Aorta (tissue), 5 donors: ENCODE measurements around the gene CFAP45. TPM values are rescaled to one million over a fixed set of nuclear protein-coding genes. Genes with fewer than 3 reads are reported as not detected.

Source experiments
- ATAC-seq: fragments of 200-7000 bp; cut with Tn5 transposase; one replicate; pipeline ENCODE4 v1.9.1; 2022; ENCODE audit warnings: moderate library complexity; ENCODE audit not compliant: low FRiP score
- DNase-seq, 2 donors: peaks; one replicate each; pipeline ENCODE4 v3.0.0-alpha.2; 2020
- H3K27ac ChIP-seq, 2 donors: one replicate each; pipeline ENCODE4 v1.5.1; 2013; ENCODE audit warnings: low read length in 2 of 2, mild to moderate bottlenecking in 2 of 2, moderate library complexity in 2 of 2, control low read depth in 1 of 2, inconsistent platforms in 1 of 2, low read depth in 1 of 2
- H3K27me3 ChIP-seq, 2 donors: one replicate each; pipeline ENCODE4 v1.6.1; 2013; ENCODE audit warnings: control low read depth in 1 of 2, low read length in 1 of 2, mild to moderate bottlenecking in 1 of 2, moderate library complexity in 1 of 2; ENCODE audit not compliant: insufficient read depth in 2 of 2, control insufficient read depth in 1 of 2
- H3K36me3 ChIP-seq, 2 donors: one replicate each; pipeline ENCODE4 v1.6.1; 2013; ENCODE audit warnings: control low read depth in 1 of 2, low read length in 1 of 2, mild to moderate bottlenecking in 1 of 2; ENCODE audit not compliant: insufficient read depth in 2 of 2, control insufficient read depth in 1 of 2
- H3K4me1 ChIP-seq, 2 donors: one replicate each; pipeline ENCODE4 v1.6.1; 2013; ENCODE audit warnings: low read length in 2 of 2, control low read depth in 1 of 2, mild to moderate bottlenecking in 1 of 2, moderate library complexity in 1 of 2; ENCODE audit not compliant: insufficient read depth in 2 of 2, control insufficient read depth in 1 of 2
- H3K4me3 ChIP-seq, 2 donors: one replicate each; pipeline ENCODE4 v1.5.1; 2013; ENCODE audit warnings: low read length in 2 of 2, control low read depth in 1 of 2, mild to moderate bottlenecking in 1 of 2
- H3K9me3 ChIP-seq: one replicate; pipeline ENCODE4 v1.6.1; 2013; ENCODE audit warnings: mild to moderate bottlenecking, low read length; ENCODE audit not compliant: control insufficient read depth
- WGBS, 2 donors: extraction: QIAGEN DNeasy Blood & Tissue Kit; methylation state at CpG; one replicate each; pipeline ENCODE4 v1.1.7; 2013; 5-methylcytosine and 5-hydroxymethylcytosine counted together
- intact Hi-C, 2 donors: fragments of 100-400 bp; cut with DNase I; formaldehyde crosslinking; loops; one replicate each; pipeline versions ENCODE4 v1.14.2 to v1.15.0; 2022
- polyA plus RNA-seq, 2 donors: library from polyadenylated mRNA; stranded (reverse); fragments of 200-250 nt; gene quantifications; one replicate each; pipeline ENCODE4 v1.2.3, GENCODE V29; 2013
- total RNA-seq, 2 donors: library from RNA; stranded (reverse); fragmentation: NEBNext Ultra II Directional; extraction: Animal tissue kit (Norgen Biotek cat#: 25700); gene quantifications; one replicate each; pipeline ENCODE4 v1.2.1, GENCODE V29; 2021
- donor health status: healthy with polysubstance abuse.
- donor health status: Bipolar disorder and iron deficiency.
- donor health status: DM: no; HTN: no; CAD: no.
- donor health status: DM: no; HTN: no; CAD: no.
- donor health status: DM: yes; HTN: yes; CAD: no.

The CFAP45 gene
- total and polyA plus RNA-seq, 4 donors = 2.5 to 2.7 (median 2.7) TPM; not detected in 1

DNA sequence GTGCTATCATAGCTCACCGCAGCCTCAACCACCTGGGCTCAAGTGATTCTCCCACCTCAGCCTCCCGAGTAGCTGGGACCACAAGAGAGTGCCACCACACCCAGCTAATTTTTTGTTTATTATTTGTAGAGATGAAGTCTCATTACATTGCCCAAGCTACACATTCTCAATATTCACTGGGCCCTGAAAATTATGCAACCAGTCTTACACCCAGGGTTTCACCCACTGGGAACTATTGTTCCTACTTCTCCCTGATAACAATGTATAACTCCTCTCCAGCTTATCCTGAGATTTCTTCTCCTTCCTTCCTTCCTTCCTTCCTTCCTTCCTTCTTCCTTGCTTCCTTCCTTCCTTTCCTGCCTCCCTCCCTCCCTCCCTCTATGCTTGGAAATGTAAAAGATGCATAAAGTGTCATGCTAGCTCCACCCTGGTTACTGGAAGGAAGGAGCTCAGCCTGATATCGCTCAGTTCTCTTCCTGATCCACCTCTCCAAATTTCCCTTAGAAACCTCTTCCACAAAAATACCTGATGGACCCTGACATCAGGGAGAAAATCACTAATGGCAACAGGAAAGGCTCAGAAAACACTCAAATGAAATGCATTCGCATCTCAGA lies 26.3 kb downstream of the CFAP45 start:
- no peaks in the 10 kb centered on the region for H3K4me1 ChIP-seq
- ATAC-seq (no peak), DNase-seq (no peak)
- 95 to 96% methylated on average over 4 of the region's 4 CpGs for WGBS, 2 donors
- H3K4me3 ChIP-seq = no peak overlapping the region
- intact Hi-C loops = no loop called here
- no peaks in the 10 kb centered on the region for H3K9me3 ChIP-seq
- H3K36me3 ChIP-seq = no peaks in the 10 kb centered on the region
- H3K27me3 ChIP-seq = no peaks in the 10 kb centered on the region
- no peak overlapping the region for H3K27ac ChIP-seq

DNA sequence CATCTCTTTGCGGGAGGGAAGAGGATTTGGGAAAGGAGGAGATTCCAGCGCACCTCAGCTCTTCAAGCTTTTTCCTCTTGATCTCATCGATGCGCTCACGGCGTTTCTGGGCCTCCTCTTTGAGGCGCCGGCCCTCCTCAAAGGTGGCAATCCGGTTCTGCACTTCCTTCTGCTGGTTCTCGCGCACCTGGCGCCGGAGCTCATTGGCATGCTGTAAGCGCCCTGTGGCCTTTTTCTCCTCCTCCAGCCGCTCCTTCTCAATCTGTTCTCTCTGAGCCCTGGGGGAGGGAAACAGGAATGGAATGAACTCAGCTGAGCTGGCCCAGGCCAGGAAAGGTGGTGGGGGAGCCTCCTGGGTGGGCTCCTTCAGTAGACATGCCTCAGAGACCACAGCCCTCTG lies 27.1 kb downstream of the CFAP45 start:
- no peak for ATAC-seq
- WGBS, 2 donors = 77 to 88% methylated on average over 15 of the region's 15 CpGs

DNA sequence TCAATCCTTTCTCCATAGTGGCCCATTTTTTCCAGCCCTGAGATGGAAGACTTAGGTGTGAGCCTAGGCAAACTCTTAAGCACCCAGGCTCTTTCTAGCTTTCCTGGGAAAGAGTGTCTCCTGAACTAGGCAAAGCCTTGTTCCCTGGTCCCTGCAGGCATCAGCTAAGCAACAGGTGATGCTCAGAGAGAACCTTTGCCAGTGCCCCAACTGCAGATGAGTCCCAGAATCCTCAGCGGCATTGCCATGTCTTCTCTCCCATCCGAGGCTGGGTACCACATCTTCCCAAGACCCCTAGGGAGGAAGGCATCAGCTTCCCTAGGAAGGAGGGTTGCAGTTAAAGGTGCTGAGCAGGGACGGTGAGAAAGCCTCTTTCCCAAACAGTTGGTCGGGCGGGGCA lies 29.3 kb downstream of the CFAP45 start:
- DNase-seq = no peak
- H3K9me3 ChIP-seq = no peaks in the 10 kb centered on the region
- H3K4me3 ChIP-seq = no peak overlapping the region
- no peak overlapping the region for H3K27ac ChIP-seq
- intact Hi-C loops = no loop called here
- no peaks in the 10 kb centered on the region for H3K27me3 ChIP-seq
- H3K36me3 ChIP-seq = no peaks in the 10 kb centered on the region
- H3K4me1 ChIP-seq = no peaks in the 10 kb centered on the region
- WGBS, 2 donors = 91 to 92% methylated on average over 5 of the region's 5 CpGs
- no peak for ATAC-seq

More for the DNA sequence above, 27.1 kb downstream of the CFAP45 start:
- intact Hi-C loops = no loop called here
- Histone ChIP-seq H3K4me3 (no peak overlapping the region), H3K4me1 (no peaks in the 10 kb centered on the region), H3K27ac (no peak overlapping the region), H3K36me3 (no peaks in the 10 kb centered on the region), H3K27me3 (no peaks in the 10 kb centered on the region), H3K9me3 (no peaks in the 10 kb centered on the region)
- no peak for DNase-seq

GRCh38 chr1:159869607-159870006 lies 30.4 kb downstream of the CFAP45 start:
- H3K9me3 ChIP-seq = no peaks in the 10 kb centered on the region
- no peaks in the 10 kb centered on the region for H3K36me3 ChIP-seq
- ATAC-seq (no peak), DNase-seq (no peak)
- 55 to 73% methylated on average over 1 of the region's 1 CpG for WGBS, 2 donors
- intact Hi-C loops = no loop called here
- H3K4me3 ChIP-seq = no peak overlapping the region
- no peaks in the 10 kb centered on the region for H3K4me1 ChIP-seq
- H3K27me3 ChIP-seq = no peaks in the 10 kb centered on the region
- no peak overlapping the region for H3K27ac ChIP-seq

DNA sequence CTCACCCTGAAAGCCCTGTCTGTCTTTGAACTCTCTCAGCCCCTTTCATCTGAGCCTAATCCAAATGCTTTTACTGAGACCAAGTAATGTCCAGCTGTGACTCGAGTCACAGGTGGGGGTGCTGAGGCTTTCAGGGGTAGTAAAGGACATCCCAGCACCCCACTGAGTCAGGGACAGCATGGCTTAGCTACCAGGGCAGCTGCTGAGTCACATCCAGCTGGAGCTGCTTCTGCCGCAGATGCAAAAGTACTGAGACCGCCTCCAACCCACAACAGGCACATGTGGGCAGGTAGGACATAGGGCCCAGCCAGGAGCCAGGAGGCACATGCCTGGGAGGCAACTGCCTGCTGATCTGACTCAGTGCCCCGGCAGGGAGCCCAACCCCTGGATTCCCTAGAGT lies 30.8 kb downstream of the CFAP45 start:
- Histone ChIP-seq H3K27me3 (no peaks in the 10 kb centered on the region), H3K27ac (no peak overlapping the region), H3K36me3 (no peaks in the 10 kb centered on the region), H3K4me1 (no peaks in the 10 kb centered on the region), H3K4me3 (no peak overlapping the region), H3K9me3 (no peaks in the 10 kb centered on the region)
- WGBS, 2 donors = 59% methylated on average over 4 of the region's 4 CpGs
- intact Hi-C loops = no loop called here
- ATAC-seq = no peak
- DNase-seq = no peak

- H3K27me3 ChIP-seq = no peaks in the 10 kb centered on the region
- no peaks in the 10 kb centered on the region for H3K9me3 ChIP-seq
- H3K36me3 ChIP-seq = no peaks in the 10 kb centered on the region
- DNase-seq = no peak
- no peaks in the 10 kb centered on the region for H3K4me1 ChIP-seq
- intact Hi-C loops = no loop called here
- no peak overlapping the region for H3K27ac ChIP-seq
- no peak overlapping the region for H3K4me3 ChIP-seq
- ATAC-seq = no peak
- 57 to 82% methylated on average over 3 of the region's 3 CpGs for WGBS, 2 donors
Observed at GRCh38 chr1:159868766-159869165, 31.2 kb downstream of the CFAP45 start.

GRCh38 chr1:159867664-159868026 lies 32.3 kb downstream of the CFAP45 start:
- ATAC-seq = no peak
- H3K27me3 ChIP-seq = no peaks in the 10 kb centered on the region
- no peak overlapping the region for H3K4me3 ChIP-seq
- no peak overlapping the region for H3K27ac ChIP-seq
- WGBS, 2 donors = 23 to 28% methylated on average over 9 of the region's 9 CpGs
- H3K4me1 ChIP-seq = no peaks in the 10 kb centered on the region
- intact Hi-C loops = no loop called here
- no peak for DNase-seq
- no peaks in the 10 kb centered on the region for H3K9me3 ChIP-seq
- H3K36me3 ChIP-seq = no peaks in the 10 kb centered on the region

GRCh38 chr1:159866905-159867663 lies 32.9 kb downstream of the CFAP45 start:
- Histone ChIP-seq H3K27me3 (no peaks in the 10 kb centered on the region), H3K9me3 (no peaks in the 10 kb centered on the region), H3K27ac (no peak overlapping the region), H3K4me1 (no peaks in the 10 kb centered on the region), H3K36me3 (no peaks in the 10 kb centered on the region), H3K4me3 (no peak overlapping the region)
- DNase-seq (no peak), ATAC-seq (no peak)
- WGBS, 2 donors = 69 to 71% methylated on average over 14 of the region's 14 CpGs
- intact Hi-C loops = no loop called here

GRCh38 chr1:159866066-159866465 lies 33.9 kb downstream of the CFAP45 start:
- no peak for ATAC-seq
- Histone ChIP-seq H3K36me3 (no peaks in the 10 kb centered on the region), H3K27ac (no peak overlapping the region), H3K9me3 (no peaks in the 10 kb centered on the region), H3K4me1 (no peaks in the 10 kb centered on the region), H3K4me3 (no peak overlapping the region), H3K27me3 (no peaks in the 10 kb centered on the region)
- intact Hi-C loops = no loop called here
- no peak for DNase-seq
- WGBS, 2 donors = 7 to 29% methylated on average over 1 of the region's 1 CpG
